Ovary (tissue), 9 donors: ENCODE results near the gene STIMATE. TPM values are rescaled to one million over a fixed set of nuclear protein-coding genes. Genes with fewer than 3 reads are reported as not detected.

Experiments
- DNase-seq, 5 donors: peaks; one replicate each; pipeline ENCODE4 v3.0.0-alpha.2; 2019 to 2020
- H3K27ac ChIP-seq, 2 donors: fragments of 200-600 bp; one replicate each; pipeline versions ENCODE4 v1.5.1 to v1.8.0; 2019 to 2022
- H3K27me3 ChIP-seq: fragments of 200-600 bp; one replicate; pipeline ENCODE4 v1.8.0; 2022
- H3K36me3 ChIP-seq: fragments of 200-600 bp; sonication (generic); one replicate; pipeline ENCODE4 v1.5.1; 2019
- H3K4me1 ChIP-seq: one replicate; pipeline ENCODE4 v1.8.1; 2013; ENCODE audit warnings: mild to moderate bottlenecking, moderate library complexity; ENCODE audit not compliant: insufficient read depth
- H3K4me3 ChIP-seq: fragments of 200-600 bp; sonication (generic); one replicate; pipeline ENCODE4 v1.5.1; 2017
- H3K9me3 ChIP-seq, 2 donors: fragments of 200-600 bp in 1 of 2; sonication (generic) in 1 of 2; one replicate each; pipeline versions ENCODE4 v1.5.1 to v1.8.1; 2013 to 2019; ENCODE audit warnings: mild to moderate bottlenecking in 1 of 2, moderate library complexity in 1 of 2
- EP300 ChIP-seq: sonication (generic); formaldehyde crosslinking; IDR thresholded peaks from one replicate; pipeline ENCODE4 v1.6.1; 2017; ENCODE audit warnings: antibody characterized with exemption
- POLR2A ChIP-seq: fragments of 450-650 bp; IDR thresholded peaks from one replicate; pipeline ENCODE4 v1.6.1; 2017; ENCODE audit warnings: antibody characterized with exemption, mild to moderate bottlenecking, moderate library complexity
- WGBS, 3 donors: extraction: QIAGEN DNeasy Blood & Tissue Kit in 1 of 3; methylation state at CpG; one replicate each; pipeline versions ENCODE4 v1.1.5 to v1.1.7; 2013 to 2017; 5-methylcytosine and 5-hydroxymethylcytosine counted together
- intact Hi-C, 4 donors: fragments of 100-400 bp; cut with DNase I; formaldehyde crosslinking; loops; one replicate each; pipeline versions ENCODE4 v1.11.0 to v1.15.1; 2022 to 2023
- polyA plus RNA-seq, 2 donors: library from polyadenylated mRNA; stranded (reverse); fragments of 200-250 nt in 1 of 2; fragments of 350-450 nt in 1 of 2; fragmentation: Illumina TruSeq in 1 of 2; extraction: RNeasy Lipid Tissue Mini Kit (QIAGEN cat#74804) in 1 of 2; gene quantifications; one replicate each; pipeline ENCODE4 v1.2.3, GENCODE V29; 2013 to 2014
- total RNA-seq, 7 donors: library from RNA; depleted of rRNA in 2 of 7; stranded (reverse); fragments of >200 nt in 2 of 7; fragmentation: NEBNext Ultra II Directional in 3 of 7; extraction: Animal tissue kit (Norgen Biotek cat#: 25700) in 3 of 7; gene quantifications; one replicate each; pipeline versions ENCODE4 v1.1.0 to v1.2.4, GENCODE V29; 2016 to 2023
- TF ChIP-seq, protein P1 (sequence below), 3 donors: fragments of 450-650 bp in 2 of 3; fragments of 200-600 bp in 1 of 3; IDR thresholded peaks; one replicate each; pipeline versions ENCODE4 v1.5.1 to v1.8.0; 2016 to 2022; ENCODE audit warnings: antibody characterized with exemption in 3 of 3, mild to moderate bottlenecking in 1 of 3
- donor health status: DM: no; HTN: no; CAD: no; lungs with moderate emphysema.
- donor health status: DM: no; HTN: no; CAD: no.
- donor health status: Bipolar disorder and iron deficiency.
- donor health status: DM: yes; HTN: yes; CAD: no.
- donor health status: DM: no; HTN: no; CAD: no.
- donor health status: DM: yes; HTN: yes; CAD: no.

Gene STIMATE
- total and polyA plus RNA-seq, 9 donors, result 7.4 to 29.9 (median 17.1) TPM

DNA sequence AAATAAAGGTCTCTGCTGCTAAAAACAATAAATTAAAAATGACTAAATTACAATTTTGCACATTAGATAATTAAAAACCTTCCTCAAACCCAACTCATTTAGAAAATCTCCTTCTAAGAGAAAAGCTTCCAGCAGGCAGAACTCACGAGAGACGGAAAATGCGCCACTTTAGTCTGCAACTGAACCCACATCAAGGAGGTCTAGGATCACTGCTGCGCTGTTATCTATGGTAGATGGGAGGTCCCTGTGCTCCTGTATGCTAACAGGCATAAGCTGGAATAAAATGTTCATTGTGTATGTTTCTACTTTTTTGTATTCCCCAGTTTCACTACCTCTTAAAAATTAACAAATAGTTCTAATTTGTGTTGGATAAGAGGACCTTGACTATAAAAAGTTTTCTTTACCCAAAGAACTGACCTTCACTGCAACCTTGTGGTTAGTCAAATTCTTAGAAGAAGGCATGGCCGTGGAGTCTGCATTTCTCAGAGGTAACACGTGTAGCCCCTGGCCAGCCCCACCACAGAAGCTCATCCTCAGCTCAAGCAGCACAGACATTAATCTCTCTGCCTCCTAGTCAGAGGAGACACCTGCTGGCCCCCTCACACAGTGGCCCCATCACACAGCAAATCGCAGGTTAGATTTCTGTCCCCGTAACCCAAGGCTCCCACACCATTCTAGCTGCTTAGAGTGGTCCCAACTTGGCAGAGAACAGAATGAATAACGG lies 22.3 kb downstream of the STIMATE start:
- Histone ChIP-seq H3K27ac (no peak overlapping the region), H3K4me3 (no peak overlapping the region), H3K27me3 (no peaks in the 10 kb centered on the region), H3K4me1 (peaks cover 6% of the 10 kb centered on the region), H3K9me3 (no peaks in the 10 kb centered on the region), H3K36me3 (no peaks in the 10 kb centered on the region)
- DNase-seq, result no peak
- 48 to 58% (median 52%) methylated on average over 9 of the region's 9 CpGs for WGBS, 3 donors
- TF ChIP-seq, protein P1, sequence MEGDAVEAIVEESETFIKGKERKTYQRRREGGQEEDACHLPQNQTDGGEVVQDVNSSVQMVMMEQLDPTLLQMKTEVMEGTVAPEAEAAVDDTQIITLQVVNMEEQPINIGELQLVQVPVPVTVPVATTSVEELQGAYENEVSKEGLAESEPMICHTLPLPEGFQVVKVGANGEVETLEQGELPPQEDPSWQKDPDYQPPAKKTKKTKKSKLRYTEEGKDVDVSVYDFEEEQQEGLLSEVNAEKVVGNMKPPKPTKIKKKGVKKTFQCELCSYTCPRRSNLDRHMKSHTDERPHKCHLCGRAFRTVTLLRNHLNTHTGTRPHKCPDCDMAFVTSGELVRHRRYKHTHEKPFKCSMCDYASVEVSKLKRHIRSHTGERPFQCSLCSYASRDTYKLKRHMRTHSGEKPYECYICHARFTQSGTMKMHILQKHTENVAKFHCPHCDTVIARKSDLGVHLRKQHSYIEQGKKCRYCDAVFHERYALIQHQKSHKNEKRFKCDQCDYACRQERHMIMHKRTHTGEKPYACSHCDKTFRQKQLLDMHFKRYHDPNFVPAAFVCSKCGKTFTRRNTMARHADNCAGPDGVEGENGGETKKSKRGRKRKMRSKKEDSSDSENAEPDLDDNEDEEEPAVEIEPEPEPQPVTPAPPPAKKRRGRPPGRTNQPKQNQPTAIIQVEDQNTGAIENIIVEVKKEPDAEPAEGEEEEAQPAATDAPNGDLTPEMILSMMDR (IDR thresholded peaks at IDR 0.05), result no peak
- no peak for TF ChIP-seq EP300
- TF ChIP-seq POLR2A, result no peak
- intact Hi-C loops, result no loop called here

DNA sequence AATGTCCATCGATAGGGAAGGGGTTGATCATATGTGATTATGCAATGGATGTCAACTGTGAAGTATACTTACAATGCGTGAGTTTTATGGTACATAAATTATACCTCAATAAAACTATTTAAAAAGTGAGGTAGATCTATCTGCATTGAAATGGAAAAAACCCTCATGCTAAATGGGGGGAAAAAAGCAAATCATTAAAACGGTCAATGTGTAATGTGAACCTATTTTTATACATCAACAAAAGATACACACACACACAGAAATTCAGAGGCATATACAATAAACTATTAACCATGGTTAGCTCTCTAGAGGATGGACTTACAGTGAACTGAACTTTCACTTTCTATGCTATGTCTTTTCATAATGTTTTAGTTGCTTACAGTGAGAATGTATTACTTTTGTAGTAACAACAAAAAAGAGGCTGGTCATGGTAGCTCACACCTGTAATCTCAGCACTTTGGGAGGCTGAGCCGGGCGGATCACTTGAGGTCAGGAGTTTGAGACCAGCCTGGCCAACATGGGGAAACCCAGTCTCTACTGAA lies 23.1 kb downstream of the STIMATE start:
- Histone ChIP-seq H3K4me1 (peaks cover 6% of the 10 kb centered on the region), H3K36me3 (no peaks in the 10 kb centered on the region), H3K27ac (no peak overlapping the region), H3K27me3 (no peaks in the 10 kb centered on the region), H3K4me3 (no peak overlapping the region), H3K9me3 (no peaks in the 10 kb centered on the region)
- DNase-seq, result no peak
- intact Hi-C loops, result no loop called here
- TF ChIP-seq EP300, result no peak
- TF ChIP-seq, protein P1 (IDR thresholded peaks at IDR 0.05), result no peak
- TF ChIP-seq POLR2A, result no peak
- WGBS, 3 donors, result 68 to 84% (median 76%) methylated on average over 5 of the region's 5 CpGs

DNA sequence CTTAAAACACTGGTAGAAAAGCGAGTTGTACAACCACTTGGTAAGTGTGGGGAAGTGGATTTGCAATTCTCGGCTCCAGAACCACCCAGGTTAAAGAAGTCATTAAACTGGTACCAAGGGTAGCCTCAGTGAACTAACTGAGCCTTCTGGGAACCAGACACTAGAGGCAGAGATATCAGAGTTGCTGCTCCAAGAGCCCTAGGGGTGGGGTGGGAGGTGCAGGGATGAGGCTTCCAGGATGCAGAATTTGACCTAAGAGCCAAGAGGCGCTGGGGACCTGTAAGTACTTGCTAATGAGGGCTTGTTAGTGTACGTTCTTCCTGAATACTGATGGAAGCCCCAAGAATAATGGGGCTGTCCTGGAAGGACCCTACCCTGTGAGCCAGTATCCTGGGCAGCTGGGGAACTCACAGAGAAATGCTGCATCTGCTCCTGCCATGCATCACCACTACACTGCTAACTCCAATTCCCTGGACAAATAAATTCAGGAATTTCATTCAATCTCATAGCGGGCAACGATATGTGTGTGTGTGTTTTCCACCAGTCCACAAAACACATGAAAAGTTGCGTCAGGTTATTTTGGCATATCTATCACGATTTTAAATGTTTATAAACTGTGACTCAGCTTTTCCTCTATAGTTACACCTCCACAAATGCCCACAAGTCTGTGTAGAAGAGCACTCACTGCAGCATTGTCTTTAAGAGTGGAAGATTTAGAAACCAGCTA lies 23.8 kb downstream of the STIMATE start:
- no peak overlapping the region for H3K27ac ChIP-seq
- H3K4me1 ChIP-seq, result peaks cover 6% of the 10 kb centered on the region

DNA sequence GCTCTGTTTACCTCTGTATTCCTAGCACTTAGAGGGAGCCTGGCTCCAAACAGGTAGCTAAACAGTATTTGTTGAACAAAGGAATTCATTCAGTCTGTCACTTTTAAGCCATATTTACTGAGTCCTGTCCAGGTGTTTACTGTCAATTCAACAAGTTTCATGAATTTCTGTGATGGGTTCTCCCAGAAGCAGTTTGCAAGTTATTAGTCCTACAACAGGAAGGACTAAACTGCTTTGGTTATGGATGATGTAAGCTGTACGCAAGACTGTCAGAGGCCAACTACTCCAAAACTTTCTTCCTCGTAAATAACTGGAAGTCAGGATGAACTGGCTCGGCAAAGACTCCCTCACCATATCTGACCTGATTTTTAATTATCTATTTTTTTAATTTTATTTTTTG lies 25.1 kb downstream of the STIMATE start:
- H3K9me3 ChIP-seq, result no peaks in the 10 kb centered on the region
- no peak for DNase-seq
- 94 to 97% (median 96%) methylated on average over 3 of the region's 3 CpGs for WGBS, 3 donors
- no peak overlapping the region for H3K27ac ChIP-seq
- intact Hi-C loops, result no loop called here
- H3K27me3 ChIP-seq, result no peaks in the 10 kb centered on the region
- H3K4me1 ChIP-seq, result peaks cover 6% of the 10 kb centered on the region
- no peak overlapping the region for H3K4me3 ChIP-seq
- TF ChIP-seq, protein P1 (IDR thresholded peaks at IDR 0.05), result no peak
- no peak for TF ChIP-seq POLR2A
- TF ChIP-seq EP300, result no peak
- H3K36me3 ChIP-seq, result no peaks in the 10 kb centered on the region

More for the DNA sequence above, 23.8 kb downstream of the STIMATE start:
- DNase-seq, result no peak
- H3K36me3 ChIP-seq, result no peaks in the 10 kb centered on the region
- intact Hi-C loops, result no loop called here
- TF ChIP-seq, protein P1 (IDR thresholded peaks at IDR 0.05), result no peak
- no peak for TF ChIP-seq EP300
- no peak for TF ChIP-seq POLR2A
- H3K27me3 ChIP-seq, result no peaks in the 10 kb centered on the region
- H3K4me3 ChIP-seq, result no peak overlapping the region
- no peaks in the 10 kb centered on the region for H3K9me3 ChIP-seq
- WGBS, 3 donors, result 62 to 75% (median 66%) methylated on average over 8 of the region's 8 CpGs
